Progenitor cell of endocrine pancreas (in vitro differentiated cells): ENCODE results near the gene BMPR1B. TPM values are rescaled to one million over a fixed set of nuclear protein-coding genes. Genes with fewer than 3 reads are reported as not detected.
A peak's percentile ranks its signal among the peaks of the same experiment; 100 is the strongest.

ENCODE experiments used
- DNase-seq: peaks from one replicate; pipeline ENCODE4 v3.0.0; 2021; ENCODE audit warnings: low spot score; ENCODE audit not compliant: unreplicated experiment
- H3K27ac Mint-ChIP-seq: 2 replicates; pipeline ENCODE4 v1.8.0; 2021; ENCODE audit warnings: mild to moderate bottlenecking, moderate library complexity, mixed read lengths
- H3K27me3 Mint-ChIP-seq: 2 replicates; pipeline ENCODE4 v1.8.0; 2021; ENCODE audit warnings: mixed read lengths
- H3K36me3 Mint-ChIP-seq: 2 replicates; pipeline ENCODE4 v1.8.0; 2022; ENCODE audit warnings: mixed read lengths; ENCODE audit not compliant: insufficient read depth
- H3K4me1 Mint-ChIP-seq: 2 replicates; pipeline ENCODE4 v1.8.0; 2021; ENCODE audit warnings: low read depth, mixed read lengths
- H3K4me3 Mint-ChIP-seq: 2 replicates; pipeline ENCODE4 v1.8.0; 2021; ENCODE audit warnings: low read depth, mild to moderate bottlenecking, moderate library complexity, mixed read lengths
- H3K9me3 Mint-ChIP-seq: 2 replicates; pipeline ENCODE4 v1.8.0; 2021; ENCODE audit warnings: low read depth, mixed read lengths
- CTCF ChIP-seq: fragments of 200-600 bp; sonication (generic); IDR thresholded peaks from one replicate; pipeline ENCODE4 v1.5.0; 2021; ENCODE audit warnings: antibody characterized with exemption, mild to moderate bottlenecking; ENCODE audit not compliant: unreplicated experiment
- total RNA-seq: library from RNA; stranded (reverse); gene quantifications from 2 replicates; pipeline ENCODE4 v1.2.1, GENCODE V29; 2021

BMPR1B gene
- total RNA-seq, 1 donor from 2014 or later, result 21.1 TPM

GRCh38 chr4:95095348-95095974 lies 337.7 kb downstream of the BMPR1B start:
- peak; percentile 66 for TF ChIP-seq CTCF
- H3K27ac Mint-ChIP-seq, result no peak overlapping the region
- DNase-seq, result no peak
- H3K27me3 Mint-ChIP-seq, result no peaks in the 10 kb centered on the region
- H3K4me1 Mint-ChIP-seq, result peaks cover 14% of the 10 kb centered on the region
- H3K4me3 Mint-ChIP-seq, result no peak overlapping the region
- peaks cover 3% of the 10 kb centered on the region for H3K36me3 Mint-ChIP-seq
- H3K9me3 Mint-ChIP-seq, result peaks cover 5% of the 10 kb centered on the region

GRCh38 chr4:95102162-95102790 lies 344.5 kb downstream of the BMPR1B start:
- no peak for DNase-seq
- H3K4me3 Mint-ChIP-seq, result no peak overlapping the region
- peaks cover 6% of the 10 kb centered on the region for H3K9me3 Mint-ChIP-seq
- no peak for TF ChIP-seq CTCF
- peaks cover 5% of the 10 kb centered on the region for H3K36me3 Mint-ChIP-seq
- peaks cover 17% of the 10 kb centered on the region for H3K4me1 Mint-ChIP-seq
- no peak overlapping the region for H3K27ac Mint-ChIP-seq
- no peaks in the 10 kb centered on the region for H3K27me3 Mint-ChIP-seq

- DNase-seq, result no peak
- no peak overlapping the region for H3K27ac Mint-ChIP-seq
- peaks cover 34% of the 10 kb centered on the region for H3K4me1 Mint-ChIP-seq
- H3K36me3 Mint-ChIP-seq, result peaks cover 5% of the 10 kb centered on the region
- peaks cover 3% of the 10 kb centered on the region for H3K9me3 Mint-ChIP-seq
- no peak for TF ChIP-seq CTCF
- no peak overlapping the region for H3K4me3 Mint-ChIP-seq
- no peaks in the 10 kb centered on the region for H3K27me3 Mint-ChIP-seq
These were observed 347.4 kb downstream of the BMPR1B start for GRCh38 chr4:95105112-95105511.

- no peak overlapping the region for H3K4me3 Mint-ChIP-seq
- peaks cover 38% of the 10 kb centered on the region for H3K4me1 Mint-ChIP-seq
- DNase-seq, result no peak
- H3K9me3 Mint-ChIP-seq, result no peaks in the 10 kb centered on the region
- TF ChIP-seq CTCF, result no peak
- H3K27me3 Mint-ChIP-seq, result no peaks in the 10 kb centered on the region
- H3K36me3 Mint-ChIP-seq, result no peaks in the 10 kb centered on the region
- no peak overlapping the region for H3K27ac Mint-ChIP-seq
These were observed 348.2 kb downstream of the BMPR1B start for GRCh38 chr4:95105983-95106382.

GRCh38 chr4:95106408-95106928 lies 348.7 kb downstream of the BMPR1B start:
- Mint-ChIP-seq H3K9me3 (no peaks in the 10 kb centered on the region), H3K27ac (no peak overlapping the region), H3K4me3 (no peak overlapping the region), H3K4me1 (peaks cover 38% of the 10 kb centered on the region), H3K36me3 (no peaks in the 10 kb centered on the region), H3K27me3 (no peaks in the 10 kb centered on the region)
- DNase-seq, result no peak
- no peak for TF ChIP-seq CTCF
